ENCODE measurements around the gene HDAC7. TPM values are rescaled to one million over a fixed set of nuclear protein-coding genes. Genes with fewer than 3 reads are reported as not detected.

The HDAC7 gene
- total RNA-seq, 1 donor from 2014 or later = 105 TPM

DNA sequence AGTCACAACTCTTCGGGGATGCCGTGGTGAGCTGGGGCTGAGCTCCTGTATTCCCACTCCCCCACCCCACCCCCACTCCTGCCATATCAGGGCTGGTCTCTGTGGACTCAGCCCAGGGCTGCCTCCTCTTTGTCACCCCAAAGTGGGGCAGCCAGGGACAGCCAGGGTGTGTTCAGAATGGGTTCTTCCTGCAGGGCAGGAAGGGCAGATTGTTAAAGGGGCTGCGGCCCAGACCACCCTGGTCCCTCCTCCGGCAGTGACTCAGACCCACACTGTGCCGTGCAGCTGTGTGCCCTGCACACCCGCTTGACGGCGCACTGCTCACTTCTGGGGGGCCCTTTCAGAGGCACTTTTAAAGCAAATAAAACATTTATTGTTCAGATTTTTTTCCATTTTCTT is 37.3 kb downstream of the HDAC7 start:
- DNase-seq (ENCODE audit: low spot score) = no peak

DNA sequence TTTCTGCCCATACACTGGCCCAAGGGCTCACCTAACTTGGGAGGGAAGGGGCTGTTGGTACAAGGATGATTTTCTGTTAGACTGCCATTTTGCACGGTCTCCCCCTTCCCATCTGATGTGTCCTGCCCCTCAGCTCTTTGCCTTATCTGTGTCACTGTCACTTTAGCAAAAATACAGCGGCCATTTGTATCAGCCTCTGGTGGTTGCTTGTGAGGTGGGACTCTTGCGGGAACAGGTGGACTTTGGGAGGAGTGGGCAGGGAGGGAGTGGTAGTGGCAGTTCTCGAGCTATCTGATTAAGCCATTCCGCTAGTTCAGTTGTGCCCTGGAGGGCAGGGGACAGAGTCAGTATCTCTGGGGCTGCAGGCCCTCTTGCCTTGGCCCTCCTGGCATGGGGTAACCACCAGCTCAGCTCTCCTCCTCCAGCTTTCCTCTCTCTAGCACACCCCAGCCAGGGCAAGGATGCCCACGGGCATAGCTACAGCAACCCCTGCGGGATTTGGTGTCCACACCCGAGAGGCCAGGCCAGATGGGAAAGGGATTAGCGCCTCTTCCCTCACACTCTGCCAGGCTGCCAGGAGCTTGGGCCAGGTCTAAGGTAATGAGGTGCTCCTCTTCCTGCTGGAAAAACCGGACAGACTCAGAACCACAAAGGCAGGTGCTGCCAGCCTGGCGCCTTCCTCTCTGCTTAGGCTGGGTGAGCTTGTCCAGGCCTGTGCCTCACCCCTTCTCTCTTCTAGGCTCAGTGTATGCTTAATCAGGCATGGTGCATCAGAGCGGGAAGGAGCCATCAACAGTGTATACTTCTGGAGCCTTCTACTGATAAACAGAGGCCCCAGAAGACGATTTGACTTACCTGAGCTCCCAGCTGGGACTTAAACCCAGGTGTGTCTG is 38.0 kb downstream of the HDAC7 start:
- no peak for DNase-seq (ENCODE audit: low spot score)

DNA sequence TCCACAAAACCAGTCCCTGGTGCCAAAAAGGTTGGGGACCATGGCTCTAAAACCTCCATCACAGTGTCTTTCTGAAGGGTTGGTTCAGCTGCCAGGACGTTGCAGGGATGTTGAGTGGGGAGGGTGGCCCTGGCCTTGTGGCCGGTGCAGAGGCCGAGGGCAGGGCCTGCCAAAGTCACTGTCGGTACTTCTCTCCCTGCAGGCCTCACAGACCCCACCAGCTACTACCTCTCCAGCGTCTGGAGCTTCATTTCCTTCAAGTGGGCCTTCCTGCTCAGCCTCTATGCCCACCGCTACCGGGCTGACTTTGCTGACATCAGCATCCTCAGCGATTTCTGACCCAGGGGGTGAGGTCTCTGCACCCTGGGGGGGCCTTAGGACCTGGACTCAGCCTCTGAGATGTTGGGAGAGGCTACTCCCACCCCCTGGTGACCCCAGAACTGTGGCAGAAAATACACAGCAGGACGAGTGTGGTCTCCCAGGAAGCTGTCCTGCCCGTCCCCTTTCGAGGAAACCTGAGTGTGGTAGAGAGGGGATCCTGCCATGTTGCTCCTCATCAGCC is 39.7 kb downstream of the HDAC7 start:
- DNase-seq (ENCODE audit: low spot score) = no peak

DNA sequence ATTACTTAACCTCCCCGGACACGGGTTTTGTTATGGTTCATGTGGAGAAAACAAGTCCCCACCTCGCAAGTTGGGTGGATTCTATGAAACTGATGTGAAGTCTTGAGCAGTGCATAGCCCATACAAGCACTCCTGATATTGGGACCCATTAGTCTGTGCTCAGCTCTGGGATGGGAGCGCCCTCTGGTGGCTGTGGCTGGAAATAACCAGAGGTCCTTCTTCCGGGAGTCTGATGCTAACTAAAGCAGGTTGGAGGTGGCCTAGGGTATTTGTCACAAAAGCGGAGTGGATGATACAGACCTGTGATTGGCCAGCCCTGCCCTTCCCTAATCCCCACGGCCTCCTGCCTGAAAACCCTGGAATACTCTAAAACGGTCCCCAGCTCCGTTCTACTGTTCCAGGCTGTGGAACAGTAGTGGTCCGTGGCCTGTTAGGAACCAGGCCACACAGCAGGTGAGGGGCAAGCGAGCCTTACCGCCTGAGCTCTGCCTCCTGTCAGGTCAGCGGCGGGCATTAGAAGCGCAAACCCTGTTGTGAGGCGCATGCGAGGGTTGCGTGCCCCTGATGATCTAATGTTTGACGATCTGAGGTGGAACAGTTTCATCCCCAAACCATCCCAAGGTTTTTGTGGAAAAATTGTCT is 40.3 kb downstream of the HDAC7 start:
- no peak for DNase-seq (ENCODE audit: low spot score)

DNA sequence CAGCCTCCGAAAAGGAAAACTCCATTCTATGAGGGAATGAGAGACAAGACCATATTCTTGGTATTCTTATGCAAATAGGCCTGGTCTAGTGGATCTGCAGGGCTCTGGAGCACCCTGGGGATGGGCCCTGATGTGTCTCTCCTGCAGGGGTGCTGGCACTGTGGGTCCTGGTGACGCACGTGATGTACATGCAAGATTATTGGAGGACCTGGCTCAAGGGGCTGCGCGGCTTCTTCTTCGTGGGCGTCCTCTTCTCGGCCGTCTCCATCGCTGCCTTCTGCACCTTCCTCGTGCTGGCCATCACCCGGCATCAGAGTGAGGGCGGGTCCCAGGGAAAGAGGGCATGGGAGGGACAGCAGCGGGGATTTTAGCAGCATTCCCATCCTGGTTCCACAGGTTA is 40.8 kb downstream of the HDAC7 start:
- DNase-seq (ENCODE audit: low spot score) = no peak

DNA sequence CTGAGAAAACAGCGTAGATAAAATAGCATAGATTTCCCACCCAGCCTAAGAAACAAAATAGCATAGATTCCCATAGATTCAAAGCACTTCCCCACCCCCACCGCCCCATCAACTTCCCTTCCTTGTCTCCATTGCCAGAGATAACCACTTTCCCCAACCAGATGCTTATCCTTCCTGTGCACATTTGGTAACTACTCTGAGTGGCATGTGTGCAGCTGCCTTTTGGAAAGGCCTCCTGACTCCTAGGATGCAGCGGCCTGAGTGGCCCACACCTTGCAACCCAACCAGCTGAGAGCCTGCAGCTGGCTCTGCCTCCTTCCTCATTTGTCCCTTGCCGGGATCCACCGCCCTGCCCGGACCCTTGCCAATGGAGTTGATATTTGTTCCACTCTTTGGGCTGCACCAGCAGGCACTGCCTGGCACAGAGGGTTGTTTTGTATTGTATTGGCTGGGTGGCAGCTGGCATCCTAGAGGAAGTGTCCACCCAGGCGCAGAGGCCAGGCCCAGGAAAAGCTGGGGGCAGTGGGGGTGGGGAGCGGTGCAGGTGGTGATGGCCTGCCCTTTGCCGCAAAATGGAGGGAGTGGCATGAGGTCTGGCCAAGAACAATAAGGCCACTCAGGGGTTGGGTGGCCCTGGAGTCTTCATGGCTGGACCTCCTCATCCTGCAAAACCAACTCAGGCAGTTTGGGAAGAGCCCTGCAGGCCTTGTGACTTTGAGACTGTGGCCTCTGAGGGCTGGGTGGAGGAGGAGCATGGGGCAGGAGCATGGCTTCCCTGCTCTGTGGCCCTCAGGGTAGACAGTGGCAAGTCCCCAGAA is 41.8 kb downstream of the HDAC7 start:
- no peak for DNase-seq (ENCODE audit: low spot score)

DNA sequence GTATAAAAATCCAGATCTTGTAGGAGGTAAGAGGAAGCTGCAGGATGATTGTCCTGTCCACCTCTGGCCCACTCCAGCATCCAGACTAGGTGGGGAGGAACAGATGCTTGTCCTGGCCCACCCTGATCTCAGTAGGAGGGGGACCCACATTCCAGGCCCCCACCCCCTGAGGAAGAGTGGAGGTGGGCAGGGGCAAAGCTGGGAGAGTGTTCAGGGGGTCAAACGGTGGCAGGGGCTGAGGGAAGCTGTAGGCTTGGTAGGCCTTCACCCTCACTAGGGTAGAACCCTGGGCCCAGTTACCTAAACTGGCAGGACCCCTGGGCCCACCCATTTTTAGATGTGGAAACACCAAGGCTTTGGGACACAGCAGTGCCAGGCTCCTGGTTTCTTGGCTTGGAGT is 42.6 kb downstream of the HDAC7 start:
- no peak for DNase-seq (ENCODE audit: low spot score)

DNA sequence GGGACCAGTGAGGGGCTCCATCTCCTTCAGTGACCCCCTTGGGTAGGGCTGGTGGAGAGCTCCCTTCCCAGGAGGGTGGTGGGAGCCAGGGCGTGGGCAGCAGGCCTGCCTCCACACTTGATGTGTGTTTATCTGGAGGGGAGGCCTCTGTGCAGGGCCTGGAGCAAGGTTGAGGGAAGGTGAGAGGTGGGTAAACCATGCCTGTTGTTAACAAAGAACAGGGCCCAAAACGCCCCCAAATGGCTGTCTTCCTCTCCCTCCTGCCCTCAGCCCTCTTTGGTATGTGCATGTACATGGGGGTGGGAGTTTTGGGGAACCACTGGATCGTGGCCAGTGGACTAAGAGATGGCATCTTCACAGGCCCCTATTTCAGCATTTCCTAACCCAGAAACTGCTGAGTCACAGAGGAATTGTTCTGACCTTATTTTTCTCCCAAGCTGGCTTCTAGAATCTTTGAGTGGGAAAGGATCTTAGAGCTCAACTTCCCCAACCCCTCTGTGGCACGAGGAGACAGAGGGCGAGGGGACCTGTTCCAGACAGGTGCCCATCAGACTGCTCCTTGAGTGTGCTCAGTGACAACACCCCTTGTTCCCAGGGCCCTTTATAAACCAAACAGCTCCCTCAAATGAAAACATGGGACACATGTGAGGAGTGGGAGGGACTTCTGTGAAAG is 43.1 kb downstream of the HDAC7 start:
- DNase-seq (ENCODE audit: low spot score) = no peak

DNA sequence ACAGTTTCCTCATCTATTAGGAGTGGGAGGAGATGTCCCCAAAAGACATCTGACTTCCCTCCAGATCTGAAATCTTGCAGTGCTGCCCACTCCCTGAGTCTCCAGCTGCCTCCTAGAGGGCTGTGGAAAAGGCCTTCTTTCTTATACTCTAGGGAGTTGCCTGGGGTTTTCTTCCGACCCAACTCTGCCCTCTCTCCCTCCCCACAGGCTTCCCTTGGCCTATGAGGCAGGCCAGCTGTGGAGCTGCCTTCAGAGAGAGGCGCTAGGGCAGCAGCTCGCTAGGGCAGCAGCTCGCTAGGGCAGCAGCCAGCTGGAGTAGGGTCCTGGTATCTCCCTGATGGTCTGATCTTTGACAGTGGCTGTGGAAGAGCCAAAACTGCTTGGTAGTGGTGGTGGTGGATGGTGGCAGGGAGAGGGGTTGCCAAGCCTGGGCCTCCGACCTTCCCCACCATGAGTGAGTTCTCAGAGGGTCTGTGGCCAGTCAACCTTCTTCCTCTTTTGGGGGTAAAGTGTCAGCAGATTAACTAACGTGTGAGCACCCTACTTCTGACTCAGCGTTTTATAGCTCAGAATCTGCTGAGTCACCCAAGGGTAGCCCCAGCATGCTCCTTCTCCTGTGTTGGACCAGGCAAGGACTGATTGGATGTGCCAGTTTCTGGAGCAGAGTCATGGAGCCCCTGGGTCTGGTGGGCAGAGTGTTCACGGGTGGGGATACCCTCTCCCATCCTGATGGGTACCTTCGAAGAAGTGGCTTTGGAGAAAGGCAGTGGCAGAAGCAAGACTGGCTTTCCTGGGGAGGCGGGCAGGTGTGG is 44.4 kb downstream of the HDAC7 start:
- no peak for DNase-seq (ENCODE audit: low spot score)

DNA sequence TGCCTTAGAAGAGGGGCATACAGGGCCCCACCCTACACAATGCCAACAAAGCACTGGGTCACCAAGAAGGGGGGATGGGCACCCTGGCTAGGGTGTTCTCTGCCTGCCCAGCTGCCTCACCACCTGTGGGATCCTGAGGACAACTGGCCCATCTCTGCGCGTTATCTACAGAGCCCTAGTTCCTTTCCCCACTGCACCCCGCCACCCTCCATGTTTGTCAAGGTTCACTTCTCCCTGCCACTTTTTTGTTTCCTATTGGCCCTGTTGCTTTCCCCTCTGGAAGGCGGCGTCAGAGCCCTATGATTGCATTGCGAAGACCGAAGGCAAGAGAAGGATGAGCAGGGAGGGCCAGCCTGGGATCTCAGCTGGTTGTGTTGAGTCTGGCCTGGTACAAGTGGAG is 45.0 kb downstream of the HDAC7 start:
- no peak for DNase-seq (ENCODE audit: low spot score)

DNA sequence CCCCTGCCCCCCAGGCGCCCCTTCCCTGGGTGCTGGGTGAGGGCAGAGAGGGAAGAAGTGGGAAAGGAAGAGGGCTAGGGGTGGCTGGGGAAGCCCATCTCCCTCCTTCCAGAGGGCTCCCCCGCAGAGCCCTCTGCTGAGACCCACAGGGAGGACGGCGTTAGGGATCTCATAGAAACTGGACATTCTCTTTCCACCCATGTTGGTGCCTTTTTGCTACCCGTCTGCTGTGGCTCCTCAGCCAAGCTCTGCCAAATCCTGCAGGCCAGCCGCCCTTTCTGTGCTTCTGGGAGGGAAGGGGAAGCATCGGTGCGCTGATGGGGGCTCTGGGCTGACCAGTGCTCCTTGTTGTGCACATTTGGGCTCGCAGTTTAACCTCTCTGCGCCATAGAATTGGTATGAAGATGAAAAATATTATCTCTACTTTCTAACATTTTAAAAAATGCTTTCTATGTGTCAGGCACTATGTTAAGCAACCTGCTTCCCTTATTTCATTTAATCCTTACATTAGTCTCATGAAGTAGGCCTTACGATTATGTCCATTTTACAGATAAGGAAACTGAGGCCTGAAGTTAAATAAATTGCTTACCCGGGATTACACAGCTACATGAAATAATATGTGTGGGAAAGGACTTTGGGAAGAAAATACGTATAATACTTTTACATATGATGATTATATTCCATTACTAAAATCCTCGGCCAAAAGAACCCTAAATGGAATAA is 45.7 kb downstream of the HDAC7 start:
- no peak for DNase-seq (ENCODE audit: low spot score)

DNA sequence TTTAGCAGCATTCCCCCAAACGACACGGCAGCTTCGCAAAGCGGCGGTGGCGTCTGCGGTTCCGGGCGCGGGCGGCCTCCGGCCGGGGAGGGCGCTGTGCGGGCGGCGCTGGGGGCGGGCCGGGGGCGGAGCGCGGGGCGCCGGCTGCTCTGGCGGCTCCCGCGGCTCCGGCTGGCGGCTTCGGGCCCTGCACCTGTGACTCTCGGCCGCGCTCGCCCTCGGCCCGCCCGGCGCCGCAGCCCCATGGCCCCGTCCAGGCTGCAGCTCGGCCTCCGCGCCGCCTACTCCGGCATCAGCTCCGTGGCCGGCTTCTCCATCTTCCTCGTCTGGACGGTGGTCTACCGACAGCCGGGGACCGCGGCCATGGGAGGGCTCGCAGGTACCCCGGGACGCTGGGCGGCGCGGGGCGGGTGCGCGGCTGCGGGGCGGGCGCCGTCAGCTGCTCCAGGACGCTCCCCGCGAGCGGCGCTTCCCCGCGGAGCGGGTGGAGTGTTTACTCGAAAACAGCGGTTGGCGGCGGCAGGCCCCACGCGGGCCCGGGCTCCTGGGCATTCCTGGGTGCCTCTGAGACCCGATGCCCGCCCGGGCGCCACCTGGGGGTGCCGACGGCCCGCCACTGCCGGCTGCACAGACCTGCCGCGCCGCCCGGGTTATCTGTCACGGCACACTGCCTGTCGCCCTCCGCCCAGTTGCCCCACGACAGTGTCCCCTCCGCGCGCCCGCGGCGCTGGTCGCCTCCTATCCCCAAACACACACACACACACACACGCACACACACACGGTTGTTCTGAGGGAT is 46.4 kb downstream of the HDAC7 start, which contains the start of gene SLC48A1:
Gene SLC48A1 (plus strand): TSS at position 177 of the 796 bp plus-strand sequence. CDS start 67 bp downstream, at position 244.
- DNase-seq (ENCODE audit: low spot score) = peak; percentile 92

DNA sequence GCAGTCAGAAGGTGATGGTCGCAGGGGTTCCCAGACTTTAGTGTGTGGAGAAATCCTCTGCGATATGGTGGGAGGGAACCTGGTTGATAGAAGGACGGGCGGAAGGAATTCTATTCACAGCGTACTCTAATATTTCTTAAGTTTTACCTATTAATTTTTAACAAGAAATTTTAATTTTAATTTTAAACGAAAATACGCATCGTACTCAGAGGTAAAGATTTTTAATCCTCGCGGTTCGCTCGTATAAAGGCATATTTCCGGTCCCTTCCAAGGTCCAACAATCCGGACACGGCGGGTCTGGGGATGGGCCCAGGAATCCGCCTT is 47.0 kb downstream of the HDAC7 start:
- no peak for DNase-seq (ENCODE audit: low spot score)

DNA sequence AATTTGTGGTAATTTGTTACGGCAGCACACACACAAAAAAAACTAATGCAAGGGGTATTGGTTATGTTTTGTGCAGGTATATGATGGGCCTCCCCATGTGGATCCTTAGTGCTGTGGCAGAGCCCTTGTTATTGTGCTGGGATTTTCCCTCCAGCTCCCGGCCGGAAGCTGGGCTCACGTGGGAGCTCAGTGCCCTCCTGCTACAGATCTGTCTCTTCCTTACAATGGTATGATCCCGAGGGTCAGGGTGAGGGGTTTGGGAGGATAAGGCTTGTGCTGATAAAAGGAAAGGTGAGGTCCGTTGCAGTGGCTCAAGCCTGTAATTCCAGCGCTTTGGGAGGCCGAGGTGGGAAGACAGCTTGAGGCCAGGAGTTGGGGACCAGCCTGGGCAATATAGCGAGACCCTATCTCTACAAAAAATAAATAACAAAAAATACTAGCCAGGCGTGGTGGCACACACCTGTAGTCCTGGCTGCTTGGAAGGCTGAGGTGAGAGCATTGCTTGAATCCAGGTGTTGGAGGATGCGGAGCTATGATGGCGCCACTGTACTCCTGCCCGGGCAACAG is 47.5 kb downstream of the HDAC7 start:
- DNase-seq (ENCODE audit: low spot score) = no peak

DNA sequence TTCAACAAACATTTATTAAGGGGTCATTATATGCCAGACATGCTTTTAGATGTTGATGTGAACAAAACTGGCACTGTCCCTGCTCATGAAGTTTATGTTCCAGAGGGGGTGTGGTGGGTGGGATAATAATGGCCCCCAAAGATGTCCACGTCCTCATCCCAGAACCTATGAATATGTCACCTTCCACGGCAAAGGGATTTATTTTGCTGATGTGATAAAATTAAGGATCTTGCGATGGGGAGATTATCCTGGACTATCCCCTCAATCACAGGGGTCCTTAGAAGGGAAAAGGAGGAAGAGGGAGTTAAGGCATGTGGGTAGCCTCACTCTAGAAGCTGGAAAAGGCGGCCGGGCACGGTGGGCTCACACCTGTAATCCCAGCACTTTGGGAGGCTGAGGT is 48.4 kb downstream of the HDAC7 start:
- DNase-seq (ENCODE audit: low spot score) = no peak

DNA sequence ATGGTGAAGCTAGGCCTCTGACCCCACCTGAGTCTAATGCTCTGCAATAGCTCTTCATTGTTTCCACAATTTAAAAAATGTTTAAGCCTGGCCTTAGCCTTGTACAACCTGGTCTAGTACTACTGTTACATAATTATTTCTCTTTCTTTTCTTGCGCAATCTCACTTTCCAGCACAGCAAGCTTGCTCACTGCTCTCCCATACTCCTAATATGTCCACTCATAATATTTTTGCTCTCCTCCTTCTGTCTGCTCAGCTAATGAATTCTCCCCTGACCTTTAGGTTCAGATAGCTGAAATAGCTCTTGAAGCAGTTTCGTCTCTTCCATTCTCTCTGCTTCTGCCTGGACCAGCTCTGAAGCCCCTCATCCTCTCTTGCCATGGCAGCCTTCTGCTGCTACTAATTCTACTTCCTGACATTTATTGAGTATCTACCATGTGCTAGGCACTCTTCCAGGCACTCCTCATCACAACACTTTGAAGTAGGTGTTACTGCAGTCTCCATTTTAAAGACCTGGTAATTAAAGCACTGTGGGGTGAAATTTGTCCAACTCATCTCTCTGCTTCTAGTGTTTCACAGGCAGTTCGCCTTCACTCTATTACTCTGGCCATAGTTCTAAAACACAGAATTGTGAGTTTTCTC is 49.5 kb downstream of the HDAC7 start:
- DNase-seq (ENCODE audit: low spot score) = no peak

DNA sequence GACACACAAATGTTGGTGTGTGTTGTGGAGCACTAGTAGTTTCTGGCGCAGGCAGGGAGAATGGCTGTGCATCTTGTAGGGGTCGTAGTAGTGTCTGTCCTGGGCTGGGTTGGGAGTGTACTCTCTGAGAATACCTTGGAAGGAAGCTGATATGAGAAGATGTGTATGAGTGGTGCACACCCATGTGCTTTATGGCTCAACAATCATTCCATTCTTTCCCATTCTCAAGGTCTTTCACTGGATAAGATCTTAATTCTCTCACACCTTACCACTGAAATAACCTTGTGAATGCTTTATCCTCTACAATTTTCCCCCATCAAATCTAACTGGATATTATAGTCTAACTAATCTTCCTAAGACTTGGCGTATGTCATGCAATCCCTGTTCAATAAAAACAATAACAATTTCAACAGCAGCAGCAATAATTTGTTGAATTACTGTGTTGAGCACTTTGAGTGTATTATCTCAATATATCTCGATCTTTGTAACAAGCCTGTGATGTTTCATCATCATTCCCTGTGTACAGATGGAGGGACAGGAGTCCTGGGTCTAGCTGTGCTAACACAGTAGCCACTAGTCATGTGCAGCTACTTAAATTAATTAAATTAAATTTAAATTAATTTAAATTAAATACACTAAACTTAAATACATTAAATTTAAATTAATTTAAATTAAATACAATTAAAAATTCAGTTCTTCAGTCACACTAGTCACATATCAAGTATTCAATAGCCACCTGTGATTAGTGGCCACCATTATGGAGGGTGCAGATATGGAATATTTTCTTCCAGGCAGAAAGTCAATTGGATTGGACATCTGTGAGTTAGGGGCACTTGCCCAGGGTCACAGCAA is 50.2 kb downstream of the HDAC7 start:
- DNase-seq (ENCODE audit: low spot score) = no peak

All from mesenteric fat pad (tissue), 1 donor.